ENCODE results near the gene ZNFX1.

DNA sequence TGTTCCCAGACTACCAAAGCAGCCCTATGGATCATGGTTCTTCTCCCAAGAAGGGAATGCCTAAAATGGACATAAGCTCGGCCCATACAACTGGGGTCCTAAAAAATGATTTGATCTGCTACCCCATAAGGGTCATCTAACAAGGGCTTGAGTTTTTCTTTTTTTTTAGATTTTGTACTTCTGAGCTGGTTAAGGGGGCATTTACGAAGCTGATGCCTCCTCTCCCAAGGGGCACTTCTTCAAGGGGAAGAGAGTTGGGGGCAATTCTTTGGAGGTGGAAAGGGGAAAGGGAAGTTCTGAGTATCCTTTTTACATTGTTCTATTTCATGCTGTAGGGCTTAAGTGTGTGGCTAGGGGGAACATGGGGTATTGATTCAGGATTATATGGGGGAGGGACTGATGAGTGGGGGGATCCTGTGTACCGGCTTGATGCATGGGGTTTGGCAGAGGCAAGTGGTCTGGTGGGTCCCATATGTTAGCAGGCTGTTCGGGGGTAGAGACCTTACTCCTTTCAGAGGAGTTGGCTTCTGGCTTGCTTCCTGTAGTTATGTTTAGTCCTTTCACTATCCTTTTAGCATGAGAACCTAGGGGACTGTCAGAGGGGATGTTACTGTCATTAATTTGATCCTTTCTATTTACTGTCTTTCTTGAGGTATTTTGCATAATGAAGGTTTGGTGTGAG, 8.1 kb upstream of the ZNFX1 start:
- no peak for TF ChIP-seq POLR2A (IDR thresholded peaks at IDR 0.05)
- TF ChIP-seq, protein P1, sequence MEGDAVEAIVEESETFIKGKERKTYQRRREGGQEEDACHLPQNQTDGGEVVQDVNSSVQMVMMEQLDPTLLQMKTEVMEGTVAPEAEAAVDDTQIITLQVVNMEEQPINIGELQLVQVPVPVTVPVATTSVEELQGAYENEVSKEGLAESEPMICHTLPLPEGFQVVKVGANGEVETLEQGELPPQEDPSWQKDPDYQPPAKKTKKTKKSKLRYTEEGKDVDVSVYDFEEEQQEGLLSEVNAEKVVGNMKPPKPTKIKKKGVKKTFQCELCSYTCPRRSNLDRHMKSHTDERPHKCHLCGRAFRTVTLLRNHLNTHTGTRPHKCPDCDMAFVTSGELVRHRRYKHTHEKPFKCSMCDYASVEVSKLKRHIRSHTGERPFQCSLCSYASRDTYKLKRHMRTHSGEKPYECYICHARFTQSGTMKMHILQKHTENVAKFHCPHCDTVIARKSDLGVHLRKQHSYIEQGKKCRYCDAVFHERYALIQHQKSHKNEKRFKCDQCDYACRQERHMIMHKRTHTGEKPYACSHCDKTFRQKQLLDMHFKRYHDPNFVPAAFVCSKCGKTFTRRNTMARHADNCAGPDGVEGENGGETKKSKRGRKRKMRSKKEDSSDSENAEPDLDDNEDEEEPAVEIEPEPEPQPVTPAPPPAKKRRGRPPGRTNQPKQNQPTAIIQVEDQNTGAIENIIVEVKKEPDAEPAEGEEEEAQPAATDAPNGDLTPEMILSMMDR (IDR thresholded peaks at IDR 0.05), result no peak
